GM23338 (cell line): ENCODE data around the gene PCDHGC4. TPM values are rescaled to one million over a fixed set of nuclear protein-coding genes. Genes with fewer than 3 reads are reported as not detected.

Experiments
- ATAC-seq: fragments of 200-7000 bp; cut with Tn5 transposase; 3 replicates; pipeline ENCODE4 v1.9.1; 2020
- DNase-seq: peaks from one replicate; pipeline ENCODE4 v3.0.0-alpha.2; 2015; ENCODE audit warnings: low spot score
- H2AFZ ChIP-seq: fragments of 200-600 bp; sonication (generic); 2 replicates; pipeline ENCODE4 v1.8.0; 2016; ENCODE audit warnings: antibody characterized with exemption, mild to moderate bottlenecking, moderate library complexity
- H3F3A ChIP-seq: fragments of 200-600 bp; sonication (generic); replicated peaks from 2 replicates; pipeline ENCODE4 v1.8.0; 2017; ENCODE audit warnings: antibody characterized with exemption, mixed run types, low read depth
- H3K27ac ChIP-seq: fragments of 200-600 bp; sonication (generic); 2 replicates; pipeline ENCODE4 v1.6.1; 2016; ENCODE audit warnings: low read depth
- H3K27me3 ChIP-seq: fragments of 200-600 bp; sonication (generic); 2 replicates; pipeline ENCODE4 v1.8.0; 2016; ENCODE audit warnings: mild to moderate bottlenecking, mixed run types, moderate library complexity; ENCODE audit not compliant: insufficient read depth
- H3K36me3 ChIP-seq: fragments of 200-600 bp; sonication (generic); 2 replicates; pipeline ENCODE4 v1.8.0; 2016; ENCODE audit warnings: mild to moderate bottlenecking; ENCODE audit not compliant: insufficient read depth
- H3K4me1 ChIP-seq: fragments of 200-600 bp; sonication (generic); 2 replicates; pipeline ENCODE4 v1.8.0; 2016; ENCODE audit warnings: mild to moderate bottlenecking, moderate library complexity; ENCODE audit not compliant: insufficient read depth
- H3K4me2 ChIP-seq: fragments of 200-600 bp; sonication (generic); 2 replicates; pipeline ENCODE4 v1.7.1; 2017; ENCODE audit warnings: mixed run types
- H3K4me3 ChIP-seq: fragments of 200-600 bp; sonication (generic); 2 replicates; pipeline ENCODE4 v1.6.1; 2016; ENCODE audit warnings: mixed run types
- H3K79me2 ChIP-seq: fragments of 200-600 bp; sonication (generic); replicated peaks from 2 replicates; pipeline ENCODE4 v1.8.0; 2017; ENCODE audit warnings: mild to moderate bottlenecking; ENCODE audit not compliant: insufficient read depth
- H3K9me2 ChIP-seq: fragments of 200-600 bp; sonication (generic); 2 replicates; pipeline ENCODE4 v1.8.0; 2017; ENCODE audit not compliant: insufficient read depth
- H4K20me1 ChIP-seq: fragments of 200-600 bp; sonication (generic); replicated peaks from 2 replicates; pipeline ENCODE4 v1.8.0; 2017; ENCODE audit warnings: mild to moderate bottlenecking; ENCODE audit not compliant: insufficient read depth
- H3K27ac Mint-ChIP-seq: 2 replicates; pipeline ENCODE4 v1.8.0; 2020; ENCODE audit warnings: inconsistent platforms, mild to moderate bottlenecking, moderate library complexity, mixed read lengths
- H3K27me3 Mint-ChIP-seq: 3 replicates; pipeline ENCODE4 v1.8.0; 2022; ENCODE audit warnings: low read depth, mild to moderate bottlenecking, moderate library complexity, mixed read lengths, inconsistent platforms; ENCODE audit not compliant: insufficient read depth, poor library complexity
- H3K36me3 Mint-ChIP-seq: 3 replicates; pipeline ENCODE4 v1.8.0; 2021; ENCODE audit warnings: low read depth, mild to moderate bottlenecking, inconsistent platforms, moderate library complexity, mixed read lengths
- H3K4me1 Mint-ChIP-seq: 3 replicates; pipeline ENCODE4 v1.8.0; 2020; ENCODE audit warnings: mild to moderate bottlenecking, inconsistent platforms, mixed read lengths
- H3K4me3 Mint-ChIP-seq: 3 replicates; pipeline ENCODE4 v1.8.0; 2021; ENCODE audit warnings: moderate library complexity, mild to moderate bottlenecking, inconsistent platforms, mixed read lengths
- H3K9me3 Mint-ChIP-seq: 3 replicates; pipeline ENCODE4 v1.8.0; 2020; ENCODE audit warnings: moderate library complexity, mild to moderate bottlenecking, inconsistent platforms, mixed read lengths
- CREB1 ChIP-seq: fragments of 250-450 bp; sonication (Bioruptor Pico); IDR thresholded peaks from 2 replicates; pipeline ENCODE4 v1.5.0; 2020; ENCODE audit warnings: low read depth, mild to moderate bottlenecking, moderate library complexity
- EZH2phosphoT487 ChIP-seq: fragments of 200-600 bp; sonication (generic); IDR thresholded peaks from one replicate; pipeline ENCODE4 v1.8.1; 2018; ENCODE audit warnings: antibody characterized with exemption; ENCODE audit not compliant: unreplicated experiment
- JUNB ChIP-seq: IDR thresholded peaks from one replicate; pipeline ENCODE4 v1.6.1; 2016; ENCODE audit warnings: antibody characterized with exemption; ENCODE audit not compliant: unreplicated experiment
- NANOG ChIP-seq: IDR thresholded peaks from 2 replicates; pipeline ENCODE4 v1.6.1; 2016; ENCODE audit warnings: antibody characterized with exemption, borderline replicate concordance
- POLR2AphosphoS5 ChIP-seq: IDR thresholded peaks from 2 replicates; pipeline ENCODE4 v1.6.1; 2016; ENCODE audit warnings: antibody characterized with exemption, low read depth
- STAT1 ChIP-seq: IDR thresholded peaks from one replicate; pipeline ENCODE4 v1.6.1; 2016; ENCODE audit warnings: antibody characterized with exemption; ENCODE audit not compliant: unreplicated experiment
- ZNF114 ChIP-seq: fragments of 250-450 bp; sonication (Bioruptor Pico); IDR thresholded peaks from 2 replicates; pipeline ENCODE4 v1.5.0; 2020; ENCODE audit warnings: mild to moderate bottlenecking, moderate library complexity
- ZNF331 ChIP-seq: fragments of 250-450 bp; sonication (Bioruptor Pico); IDR thresholded peaks from 2 replicates; pipeline ENCODE4 v1.5.0; 2020; ENCODE audit warnings: low read depth, mild to moderate bottlenecking, moderate library complexity
- polyA plus RNA-seq: library from polyadenylated mRNA; unstranded; fragments of >200 nt; fragmentation: Nextera tagmentation; extraction: Ambion mirVana; gene quantifications from 2 replicates; pipeline ENCODE4 v1.2.1, GENCODE V29; 2016
- total RNA-seq: library from RNA; depleted of rRNA; stranded (reverse); fragments of >200 nt; shearing (Covaris generic); gene quantifications from 2 replicates; pipeline ENCODE4 v1.2.3, GENCODE V29; 2014
- TF ChIP-seq, protein P1 (sequence below), 2 experiments: fragments of 200-600 bp in 1 of 2; sonication (generic) in 1 of 2; conservative IDR thresholded peaks; 2 replicates each; pipeline versions ENCODE4 v1.5.1 to v1.6.1; 2016 to 2017; ENCODE audit warnings: antibody characterized with exemption in 2 of 2, low read depth in 2 of 2, mild to moderate bottlenecking in 2 of 2, moderate library complexity in 1 of 2
- TF ChIP-seq, protein P2 (sequence below): fragments of 250-450 bp; sonication (Bioruptor Pico); IDR thresholded peaks from 2 replicates; pipeline ENCODE4 v1.5.0; 2020; ENCODE audit warnings: mild to moderate bottlenecking, moderate library complexity
- TF ChIP-seq, protein P3 (sequence below): IDR thresholded peaks from 2 replicates; pipeline ENCODE4 v1.6.1; 2016; ENCODE audit warnings: antibody characterized with exemption

Gene PCDHGC4
- total and polyA plus RNA-seq, 2 experiments from 2014 or later: 0.31 to 3.0 TPM

DNA sequence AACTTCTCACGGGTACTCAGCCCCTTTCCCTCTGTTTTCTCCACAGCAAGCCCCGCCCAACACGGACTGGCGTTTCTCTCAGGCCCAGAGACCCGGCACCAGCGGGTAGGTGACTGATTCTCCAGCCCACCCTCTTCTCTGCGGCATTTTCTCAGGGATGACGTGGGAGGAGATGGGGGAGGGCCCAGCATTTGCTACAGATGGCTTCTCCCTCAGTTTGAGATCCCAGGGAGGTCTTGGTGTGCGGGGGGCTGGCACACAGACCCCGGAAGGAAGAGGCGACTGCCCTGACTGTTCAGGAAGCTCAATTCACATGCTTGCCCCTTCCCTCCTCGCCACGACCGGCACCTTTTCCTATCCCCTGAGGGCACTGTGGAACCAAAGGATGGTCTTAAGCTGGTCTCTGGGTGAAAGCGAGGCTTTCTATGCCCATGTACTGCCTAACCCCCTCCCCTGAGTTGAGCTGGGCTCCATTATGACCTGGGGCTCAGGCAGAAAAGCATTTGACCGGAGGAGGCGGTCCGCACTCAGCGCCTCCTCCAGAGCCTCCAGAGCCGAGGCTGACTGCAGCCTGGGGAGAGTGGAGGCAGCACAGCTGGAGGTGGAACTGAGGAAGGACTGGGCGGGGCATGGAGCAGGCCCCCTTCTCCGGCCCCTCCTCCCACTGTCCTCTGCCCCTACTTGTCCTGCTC is 10.1 kb downstream of the PCDHGC4 start:
- peak; percentile 11 for ATAC-seq
- peaks cover 39% of the 10 kb centered on the region for H3K4me1 ChIP-seq

DNA sequence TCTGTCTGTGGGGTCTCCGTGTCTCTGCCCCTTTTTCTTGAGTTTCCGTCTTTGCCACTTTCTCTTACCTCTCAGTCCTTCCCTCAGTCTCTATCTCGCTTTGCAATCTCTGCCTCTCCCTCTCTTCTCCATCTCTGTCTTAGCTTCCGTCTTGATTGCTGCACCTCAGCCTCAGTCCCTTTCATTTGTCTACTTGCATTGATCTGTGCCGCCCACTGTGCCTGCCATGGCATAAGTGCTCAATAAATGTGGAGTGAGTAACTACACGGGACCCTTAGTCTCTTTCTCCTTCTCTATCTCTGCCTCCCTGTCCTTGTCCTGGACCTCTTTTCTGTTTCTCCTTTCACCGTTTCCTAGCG is 10.6 kb downstream of the PCDHGC4 start:
- H3K27me3 Mint-ChIP-seq: peaks cover 49% of the 10 kb centered on the region
- H3K36me3 Mint-ChIP-seq: peaks cover 15% of the 10 kb centered on the region
- no peak for ATAC-seq
- H3K9me3 Mint-ChIP-seq: no peaks in the 10 kb centered on the region
- Histone ChIP-seq H3K36me3 (no peaks in the 10 kb centered on the region), H2AFZ (no peak overlapping the region), H4K20me1 (no peaks in the 10 kb centered on the region), H3K4me1 (peaks cover 39% of the 10 kb centered on the region), H3K27ac (no peak overlapping the region), H3F3A (0 out of 2 replicates have a peak, but pooled peaks cover 10% of the 10 kb centered on the region), H3K4me2 (peak overlapping the region; percentile 79), H3K4me3 (peak overlapping the region; percentile 51), H3K9me2 (no peaks in the 10 kb centered on the region; the same call in 1 of the 2 replicates), H3K27me3 (peaks cover 43% of the 10 kb centered on the region), H3K79me2 (no peaks in the 10 kb centered on the region)
- H3K27ac Mint-ChIP-seq: no peak overlapping the region
- peak overlapping the region; percentile 30 for H3K4me3 Mint-ChIP-seq
- TF ChIP-seq, protein P1, sequence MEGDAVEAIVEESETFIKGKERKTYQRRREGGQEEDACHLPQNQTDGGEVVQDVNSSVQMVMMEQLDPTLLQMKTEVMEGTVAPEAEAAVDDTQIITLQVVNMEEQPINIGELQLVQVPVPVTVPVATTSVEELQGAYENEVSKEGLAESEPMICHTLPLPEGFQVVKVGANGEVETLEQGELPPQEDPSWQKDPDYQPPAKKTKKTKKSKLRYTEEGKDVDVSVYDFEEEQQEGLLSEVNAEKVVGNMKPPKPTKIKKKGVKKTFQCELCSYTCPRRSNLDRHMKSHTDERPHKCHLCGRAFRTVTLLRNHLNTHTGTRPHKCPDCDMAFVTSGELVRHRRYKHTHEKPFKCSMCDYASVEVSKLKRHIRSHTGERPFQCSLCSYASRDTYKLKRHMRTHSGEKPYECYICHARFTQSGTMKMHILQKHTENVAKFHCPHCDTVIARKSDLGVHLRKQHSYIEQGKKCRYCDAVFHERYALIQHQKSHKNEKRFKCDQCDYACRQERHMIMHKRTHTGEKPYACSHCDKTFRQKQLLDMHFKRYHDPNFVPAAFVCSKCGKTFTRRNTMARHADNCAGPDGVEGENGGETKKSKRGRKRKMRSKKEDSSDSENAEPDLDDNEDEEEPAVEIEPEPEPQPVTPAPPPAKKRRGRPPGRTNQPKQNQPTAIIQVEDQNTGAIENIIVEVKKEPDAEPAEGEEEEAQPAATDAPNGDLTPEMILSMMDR (conservative IDR thresholded peaks at IDR 0.05; ENCODE audit: low read depth in 2 of 2): no peak
- TF ChIP-seq JUNB (no peak), STAT1 (no peak), ZNF114 (CRISPR knock-in tag) (no peak), POLR2AphosphoS5 (no peak), ZNF331 (CRISPR knock-in tag) (no peak), CREB1 (CRISPR knock-in tag) (no peak), EZH2phosphoT487 (no peak), NANOG (no peak)
- TF ChIP-seq, protein P2, sequence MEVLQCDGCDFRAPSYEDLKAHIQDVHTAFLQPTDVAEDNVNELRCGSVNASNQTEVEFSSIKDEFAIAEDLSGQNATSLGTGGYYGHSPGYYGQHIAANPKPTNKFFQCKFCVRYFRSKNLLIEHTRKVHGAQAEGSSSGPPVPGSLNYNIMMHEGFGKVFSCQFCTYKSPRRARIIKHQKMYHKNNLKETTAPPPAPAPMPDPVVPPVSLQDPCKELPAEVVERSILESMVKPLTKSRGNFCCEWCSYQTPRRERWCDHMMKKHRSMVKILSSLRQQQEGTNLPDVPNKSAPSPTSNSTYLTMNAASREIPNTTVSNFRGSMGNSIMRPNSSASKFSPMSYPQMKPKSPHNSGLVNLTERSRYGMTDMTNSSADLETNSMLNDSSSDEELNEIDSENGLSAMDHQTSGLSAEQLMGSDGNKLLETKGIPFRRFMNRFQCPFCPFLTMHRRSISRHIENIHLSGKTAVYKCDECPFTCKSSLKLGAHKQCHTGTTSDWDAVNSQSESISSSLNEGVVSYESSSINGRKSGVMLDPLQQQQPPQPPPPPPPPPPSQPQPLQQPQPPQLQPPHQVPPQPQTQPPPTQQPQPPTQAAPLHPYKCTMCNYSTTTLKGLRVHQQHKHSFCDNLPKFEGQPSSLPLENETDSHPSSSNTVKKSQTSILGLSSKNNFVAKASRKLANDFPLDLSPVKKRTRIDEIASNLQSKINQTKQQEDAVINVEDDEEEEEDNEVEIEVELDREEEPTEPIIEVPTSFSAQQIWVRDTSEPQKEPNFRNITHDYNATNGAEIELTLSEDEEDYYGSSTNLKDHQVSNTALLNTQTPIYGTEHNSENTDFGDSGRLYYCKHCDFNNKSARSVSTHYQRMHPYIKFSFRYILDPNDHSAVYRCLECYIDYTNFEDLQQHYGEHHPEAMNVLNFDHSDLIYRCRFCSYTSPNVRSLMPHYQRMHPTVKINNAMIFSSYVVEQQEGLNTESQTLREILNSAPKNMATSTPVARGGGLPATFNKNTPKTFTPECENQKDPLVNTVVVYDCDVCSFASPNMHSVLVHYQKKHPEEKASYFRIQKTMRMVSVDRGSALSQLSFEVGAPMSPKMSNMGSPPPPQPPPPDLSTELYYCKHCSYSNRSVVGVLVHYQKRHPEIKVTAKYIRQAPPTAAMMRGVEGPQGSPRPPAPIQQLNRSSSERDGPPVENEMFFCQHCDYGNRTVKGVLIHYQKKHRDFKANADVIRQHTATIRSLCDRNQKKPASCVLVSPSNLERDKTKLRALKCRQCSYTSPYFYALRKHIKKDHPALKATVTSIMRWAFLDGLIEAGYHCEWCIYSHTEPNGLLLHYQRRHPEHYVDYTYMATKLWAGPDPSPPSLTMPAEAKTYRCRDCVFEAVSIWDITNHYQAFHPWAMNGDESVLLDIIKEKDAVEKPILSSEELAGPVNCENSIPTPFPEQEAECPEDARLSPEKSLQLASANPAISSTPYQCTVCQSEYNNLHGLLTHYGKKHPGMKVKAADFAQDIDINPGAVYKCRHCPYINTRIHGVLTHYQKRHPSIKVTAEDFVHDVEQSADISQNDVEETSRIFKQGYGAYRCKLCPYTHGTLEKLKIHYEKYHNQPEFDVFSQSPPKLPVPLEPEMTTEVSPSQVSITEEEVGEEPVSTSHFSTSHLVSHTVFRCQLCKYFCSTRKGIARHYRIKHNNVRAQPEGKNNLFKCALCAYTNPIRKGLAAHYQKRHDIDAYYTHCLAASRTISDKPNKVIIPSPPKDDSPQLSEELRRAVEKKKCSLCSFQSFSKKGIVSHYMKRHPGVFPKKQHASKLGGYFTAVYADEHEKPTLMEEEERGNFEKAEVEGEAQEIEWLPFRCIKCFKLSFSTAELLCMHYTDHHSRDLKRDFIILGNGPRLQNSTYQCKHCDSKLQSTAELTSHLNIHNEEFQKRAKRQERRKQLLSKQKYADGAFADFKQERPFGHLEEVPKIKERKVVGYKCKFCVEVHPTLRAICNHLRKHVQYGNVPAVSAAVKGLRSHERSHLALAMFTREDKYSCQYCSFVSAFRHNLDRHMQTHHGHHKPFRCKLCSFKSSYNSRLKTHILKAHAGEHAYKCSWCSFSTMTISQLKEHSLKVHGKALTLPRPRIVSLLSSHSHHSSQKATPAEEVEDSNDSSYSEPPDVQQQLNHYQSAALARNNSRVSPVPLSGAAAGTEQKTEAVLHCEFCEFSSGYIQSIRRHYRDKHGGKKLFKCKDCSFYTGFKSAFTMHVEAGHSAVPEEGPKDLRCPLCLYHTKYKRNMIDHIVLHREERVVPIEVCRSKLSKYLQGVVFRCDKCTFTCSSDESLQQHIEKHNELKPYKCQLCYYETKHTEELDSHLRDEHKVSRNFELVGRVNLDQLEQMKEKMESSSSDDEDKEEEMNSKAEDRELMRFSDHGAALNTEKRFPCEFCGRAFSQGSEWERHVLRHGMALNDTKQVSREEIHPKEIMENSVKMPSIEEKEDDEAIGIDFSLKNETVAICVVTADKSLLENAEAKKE (CRISPR knock-in tag): no peak
- TF ChIP-seq, protein P3, sequence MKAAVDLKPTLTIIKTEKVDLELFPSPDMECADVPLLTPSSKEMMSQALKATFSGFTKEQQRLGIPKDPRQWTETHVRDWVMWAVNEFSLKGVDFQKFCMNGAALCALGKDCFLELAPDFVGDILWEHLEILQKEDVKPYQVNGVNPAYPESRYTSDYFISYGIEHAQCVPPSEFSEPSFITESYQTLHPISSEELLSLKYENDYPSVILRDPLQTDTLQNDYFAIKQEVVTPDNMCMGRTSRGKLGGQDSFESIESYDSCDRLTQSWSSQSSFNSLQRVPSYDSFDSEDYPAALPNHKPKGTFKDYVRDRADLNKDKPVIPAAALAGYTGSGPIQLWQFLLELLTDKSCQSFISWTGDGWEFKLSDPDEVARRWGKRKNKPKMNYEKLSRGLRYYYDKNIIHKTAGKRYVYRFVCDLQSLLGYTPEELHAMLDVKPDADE: no peak
- peaks cover 49% of the 10 kb centered on the region for H3K4me1 Mint-ChIP-seq
- no peak for DNase-seq

More for the DNA sequence above, 10.1 kb downstream of the PCDHGC4 start:
- Histone ChIP-seq H3K36me3 (no peaks in the 10 kb centered on the region), H3K27ac (no peak overlapping the region), H4K20me1 (no peaks in the 10 kb centered on the region), H3F3A (0 out of 2 replicates have a peak, but pooled peaks cover 10% of the 10 kb centered on the region), H3K9me2 (no peaks in the 10 kb centered on the region; the same call in 1 of the 2 replicates), H3K27me3 (peaks cover 48% of the 10 kb centered on the region), H3K4me2 (peak overlapping the region; percentile 79), H2AFZ (peak overlapping the region; percentile 76), H3K4me3 (peak overlapping the region; percentile 51), H3K79me2 (no peaks in the 10 kb centered on the region)
- Mint-ChIP-seq H3K4me1 (peaks cover 49% of the 10 kb centered on the region), H3K4me3 (peak overlapping the region; percentile 30), H3K27ac (no peak overlapping the region), H3K9me3 (no peaks in the 10 kb centered on the region), H3K36me3 (peaks cover 17% of the 10 kb centered on the region), H3K27me3 (peaks cover 54% of the 10 kb centered on the region)
- peak; percentile 62 for DNase-seq
- TF ChIP-seq EZH2phosphoT487: no peak
- 0 out of 2 replicates have a peak, but pooled peaks have one; percentile 11 for TF ChIP-seq CREB1 (CRISPR knock-in tag)
